BJ (cell line): ENCODE results near the gene LRCOL1. TPM values are rescaled to one million over a fixed set of nuclear protein-coding genes. Genes with fewer than 3 reads are reported as not detected.

ENCODE experiments used
- CTCF ChIA-PET: fragments of 350-600 bp; formaldehyde crosslinking; extraction: SDS; loops from one replicate; lab custom pipeline; 2021; ENCODE audit warnings: antibody characterized with exemption, inconsistent platforms; lab: Yijun Ruan, JAX
- POLR2A ChIA-PET: fragments of 300-600 bp; sonication (Branson Sonifier 250); formaldehyde crosslinking; extraction: SDS; loops from one replicate; lab custom pipeline; 2021; ENCODE audit warnings: antibody characterized with exemption; lab: Charles Lee
- DNase-seq: peaks from one replicate; pipeline ENCODE4 v3.0.0-alpha.2; 2011; ENCODE audit warnings: low read depth
- H3K27me3 ChIP-seq: 2 replicates; pipeline ENCODE4 v1.6.0; 2011; ENCODE audit warnings: low read length; ENCODE audit not compliant: control insufficient read depth, insufficient read depth
- H3K36me3 ChIP-seq: 2 replicates; pipeline ENCODE4 v1.5.1; 2011; ENCODE audit warnings: low read length; ENCODE audit not compliant: control insufficient read depth, insufficient read depth
- H3K4me3 ChIP-seq: 2 replicates; pipeline ENCODE4 v1.5.1; 2011; ENCODE audit warnings: low read depth, mild to moderate bottlenecking, control low read depth, low read length
- CTCF ChIP-seq: IDR thresholded peaks from 2 replicates; pipeline ENCODE4 v1.5.1; 2011; ENCODE audit warnings: low read depth, mild to moderate bottlenecking, control low read depth, inconsistent platforms, low read length, moderate library complexity; ENCODE audit not compliant: insufficient read depth
- polyA plus RNA-seq: library from polyadenylated mRNA; depleted of rRNA; stranded (reverse); fragments of >200 nt; gene quantifications from 2 replicates; pipeline ENCODE4 v1.2.3, GENCODE V29; 2011

Gene LRCOL1
- polyA plus RNA-seq, 1 experiment, result 0.15 TPM

GRCh38 chr12:132632521-132633228 is 22.3 kb upstream of the LRCOL1 start:
- Histone ChIP-seq H3K36me3 (peaks cover 11% of the 10 kb centered on the region), H3K4me3 (no peak overlapping the region), H3K27me3 (no peaks in the 10 kb centered on the region)
- CTCF ChIA-PET, result interaction anchor here (4.4 kb wide), 1 partner anchor 18 kb away, joined by 15 read pairs; no protein-coding TSS in a partner anchor
- TF ChIP-seq CTCF, result no peak
- POLR2A ChIA-PET, result interaction anchor here (0.8 kb wide), 1 partner anchor 129 kb away, joined by 6 read pairs; no protein-coding TSS in a partner anchor
- DNase-seq, result no peak

- peaks cover 10% of the 10 kb centered on the region for H3K36me3 ChIP-seq
- no peak for TF ChIP-seq CTCF
- no peak overlapping the region for H3K4me3 ChIP-seq
- DNase-seq, result no peak
- ChIA-PET CTCF (interaction anchor here (1.0 to 4.4 kb wide), 2 partner anchors 17 to 216 kb away, joined by 3 to 15 read pairs; no protein-coding TSS in a partner anchor), POLR2A (no interaction called here)
- no peaks in the 10 kb centered on the region for H3K27me3 ChIP-seq
Observed at GRCh38 chr12:132631666-132632065, 21.3 kb upstream of the LRCOL1 start.

GRCh38 chr12:132630672-132631071 is 20.3 kb upstream of the LRCOL1 start:
- ChIA-PET CTCF (interaction anchor here (0.8 to 4.4 kb wide), 3 partner anchors 8 to 19 kb away, joined by 3 to 15 read pairs (median 5); no protein-coding TSS in a partner anchor), POLR2A (no interaction called here)
- peaks cover 11% of the 10 kb centered on the region for H3K36me3 ChIP-seq
- no peak for TF ChIP-seq CTCF
- H3K4me3 ChIP-seq, result no peak overlapping the region
- H3K27me3 ChIP-seq, result no peaks in the 10 kb centered on the region
- no peak for DNase-seq

- ChIA-PET CTCF (interaction anchor here (1.0 to 4.4 kb wide), 3 partner anchors 9 to 26 kb away, joined by 3 to 17 read pairs (median 15); no protein-coding TSS in a partner anchor), POLR2A (no interaction called here)
- Histone ChIP-seq H3K4me3 (no peak overlapping the region), H3K36me3 (peaks cover 8% of the 10 kb centered on the region), H3K27me3 (no peaks in the 10 kb centered on the region)
- no peak for DNase-seq
- TF ChIP-seq CTCF, result no peak
Observed at GRCh38 chr12:132629330-132629729, 18.9 kb upstream of the LRCOL1 start.

- Histone ChIP-seq H3K27me3 (no peaks in the 10 kb centered on the region), H3K4me3 (no peak overlapping the region), H3K36me3 (peaks cover 4% of the 10 kb centered on the region)
- TF ChIP-seq CTCF, result no peak
- no peak for DNase-seq
- ChIA-PET CTCF (interaction anchor here (1.1 to 1.7 kb wide), 4 partner anchors 9 to 211 kb away, joined by 3 to 7 read pairs (median 3); no protein-coding TSS in a partner anchor), POLR2A (no interaction called here)
Observed at GRCh38 chr12:132625731-132626430, 15.5 kb upstream of the LRCOL1 start.
